Measurements from ENCODE around the gene CCNI2.

Gene CCNI2

GRCh38 chr5:132737982-132738681 lies 9.1 kb upstream of the CCNI2 start:
- H3K9me3 ChIP-seq (ENCODE audit: control insufficient read depth, low read length), result no peaks in the 10 kb centered on the region
- H3K36me3 ChIP-seq (ENCODE audit: control insufficient read depth, insufficient read depth, low read length), result no peaks in the 10 kb centered on the region
- no peaks in the 10 kb centered on the region for H3K27me3 ChIP-seq (ENCODE audit: control insufficient read depth, insufficient read depth, low read length)
- H3K4me3 ChIP-seq (ENCODE audit: low read length), result no peak overlapping the region
- H3K4me1 ChIP-seq (ENCODE audit: control insufficient read depth, insufficient read depth, low read length), result peaks cover 6% of the 10 kb centered on the region
- H3K9ac ChIP-seq (ENCODE audit: low read length), result peak overlapping the region; percentile 29

- Histone ChIP-seq H3K9ac (ENCODE audit: low read length) (no peak overlapping the region), H3K4me3 (ENCODE audit: low read length) (no peak overlapping the region), H3K9me3 (ENCODE audit: control insufficient read depth, low read length) (no peaks in the 10 kb centered on the region), H3K27me3 (ENCODE audit: control insufficient read depth, insufficient read depth, low read length) (no peaks in the 10 kb centered on the region), H3K36me3 (ENCODE audit: control insufficient read depth, insufficient read depth, low read length) (no peaks in the 10 kb centered on the region), H3K4me1 (ENCODE audit: control insufficient read depth, insufficient read depth, low read length) (peaks cover 6% of the 10 kb centered on the region)
Measured at GRCh38 chr5:132739232-132739631, 8.0 kb upstream of the CCNI2 start.

- H3K9ac ChIP-seq (ENCODE audit: low read length), result no peak overlapping the region
- no peaks in the 10 kb centered on the region for H3K36me3 ChIP-seq (ENCODE audit: control insufficient read depth, insufficient read depth, low read length)
- H3K9me3 ChIP-seq (ENCODE audit: control insufficient read depth, low read length), result no peaks in the 10 kb centered on the region
- H3K27me3 ChIP-seq (ENCODE audit: control insufficient read depth, insufficient read depth, low read length), result peaks cover 7% of the 10 kb centered on the region
- H3K4me3 ChIP-seq (ENCODE audit: low read length), result no peak overlapping the region
- peaks cover 4% of the 10 kb centered on the region for H3K4me1 ChIP-seq (ENCODE audit: control insufficient read depth, insufficient read depth, low read length)
Measured at GRCh38 chr5:132742158-132742557, 5.1 kb upstream of the CCNI2 start.

- no peak overlapping the region for H3K9ac ChIP-seq (ENCODE audit: low read length)
- H3K4me1 ChIP-seq (ENCODE audit: control insufficient read depth, insufficient read depth, low read length), result peaks cover 4% of the 10 kb centered on the region
- H3K27me3 ChIP-seq (ENCODE audit: control insufficient read depth, insufficient read depth, low read length), result peaks cover 7% of the 10 kb centered on the region
- H3K36me3 ChIP-seq (ENCODE audit: control insufficient read depth, insufficient read depth, low read length), result no peaks in the 10 kb centered on the region
- H3K9me3 ChIP-seq (ENCODE audit: control insufficient read depth, low read length), result no peaks in the 10 kb centered on the region
- H3K4me3 ChIP-seq (ENCODE audit: low read length), result no peak overlapping the region
Measured at GRCh38 chr5:132742626-132743025, 4.6 kb upstream of the CCNI2 start.

GRCh38 chr5:132744659-132745058 lies 2.6 kb upstream of the CCNI2 start:
- H3K27me3 ChIP-seq (ENCODE audit: control insufficient read depth, insufficient read depth, low read length), result peaks cover 7% of the 10 kb centered on the region
- no peaks in the 10 kb centered on the region for H3K36me3 ChIP-seq (ENCODE audit: control insufficient read depth, insufficient read depth, low read length)
- no peaks in the 10 kb centered on the region for H3K9me3 ChIP-seq (ENCODE audit: control insufficient read depth, low read length)
- H3K4me3 ChIP-seq (ENCODE audit: low read length), result no peak overlapping the region
- H3K9ac ChIP-seq (ENCODE audit: low read length), result no peak overlapping the region
- H3K4me1 ChIP-seq (ENCODE audit: control insufficient read depth, insufficient read depth, low read length), result peaks cover 7% of the 10 kb centered on the region

GRCh38 chr5:132746592-132746953 lies 653 bp upstream of the CCNI2 start:
- Histone ChIP-seq H3K4me3 (ENCODE audit: low read length) (peak overlapping the region; percentile 63), H3K27me3 (ENCODE audit: control insufficient read depth, insufficient read depth, low read length) (peaks cover 7% of the 10 kb centered on the region), H3K9ac (ENCODE audit: low read length) (no peak overlapping the region)

GRCh38 chr5:132747616-132748440 lies 602 bp downstream of the CCNI2 start:
- H3K27me3 ChIP-seq (ENCODE audit: control insufficient read depth, insufficient read depth, low read length), result peaks cover 7% of the 10 kb centered on the region
- H3K4me1 ChIP-seq (ENCODE audit: control insufficient read depth, insufficient read depth, low read length), result peaks cover 7% of the 10 kb centered on the region

More at GRCh38 chr5:132746592-132746953, 653 bp upstream of the CCNI2 start:
- Histone ChIP-seq H3K36me3 (ENCODE audit: control insufficient read depth, insufficient read depth, low read length) (no peaks in the 10 kb centered on the region), H3K9me3 (ENCODE audit: control insufficient read depth, low read length) (no peaks in the 10 kb centered on the region), H3K4me1 (ENCODE audit: control insufficient read depth, insufficient read depth, low read length) (peaks cover 7% of the 10 kb centered on the region)

GRCh38 chr5:132748522-132749000 lies 1.3 kb downstream of the CCNI2 start:
- H3K4me3 ChIP-seq (ENCODE audit: low read length), result no peak overlapping the region
- no peaks in the 10 kb centered on the region for H3K9me3 ChIP-seq (ENCODE audit: control insufficient read depth, low read length)
- peaks cover 7% of the 10 kb centered on the region for H3K4me1 ChIP-seq (ENCODE audit: control insufficient read depth, insufficient read depth, low read length)
- peak overlapping the region; percentile 53 for H3K9ac ChIP-seq (ENCODE audit: low read length)
- H3K36me3 ChIP-seq (ENCODE audit: control insufficient read depth, insufficient read depth, low read length), result no peaks in the 10 kb centered on the region
- peaks cover 7% of the 10 kb centered on the region for H3K27me3 ChIP-seq (ENCODE audit: control insufficient read depth, insufficient read depth, low read length)

More at GRCh38 chr5:132747616-132748440, 602 bp downstream of the CCNI2 start:
- H3K4me3 ChIP-seq (ENCODE audit: low read length), result peak overlapping the region; percentile 63
- no peaks in the 10 kb centered on the region for H3K36me3 ChIP-seq (ENCODE audit: control insufficient read depth, insufficient read depth, low read length)
- peak overlapping the region; percentile 53 for H3K9ac ChIP-seq (ENCODE audit: low read length)
- no peaks in the 10 kb centered on the region for H3K9me3 ChIP-seq (ENCODE audit: control insufficient read depth, low read length)

- H3K4me1 ChIP-seq (ENCODE audit: control insufficient read depth, insufficient read depth, low read length), result peaks cover 7% of the 10 kb centered on the region
- H3K27me3 ChIP-seq (ENCODE audit: control insufficient read depth, insufficient read depth, low read length), result peaks cover 7% of the 10 kb centered on the region
- no peak overlapping the region for H3K9ac ChIP-seq (ENCODE audit: low read length)
- no peak overlapping the region for H3K4me3 ChIP-seq (ENCODE audit: low read length)
- no peaks in the 10 kb centered on the region for H3K36me3 ChIP-seq (ENCODE audit: control insufficient read depth, insufficient read depth, low read length)
- H3K9me3 ChIP-seq (ENCODE audit: control insufficient read depth, low read length), result no peaks in the 10 kb centered on the region
Measured at GRCh38 chr5:132749506-132749905, 2.3 kb downstream of the CCNI2 start.

GRCh38 chr5:132750471-132751230 lies 3.4 kb downstream of the CCNI2 start:
- Histone ChIP-seq H3K27me3 (ENCODE audit: control insufficient read depth, insufficient read depth, low read length) (peaks cover 4% of the 10 kb centered on the region), H3K4me3 (ENCODE audit: low read length) (no peak overlapping the region), H3K9ac (ENCODE audit: low read length) (no peak overlapping the region), H3K4me1 (ENCODE audit: control insufficient read depth, insufficient read depth, low read length) (peaks cover 7% of the 10 kb centered on the region), H3K36me3 (ENCODE audit: control insufficient read depth, insufficient read depth, low read length) (no peaks in the 10 kb centered on the region), H3K9me3 (ENCODE audit: control insufficient read depth, low read length) (no peaks in the 10 kb centered on the region)

- Histone ChIP-seq H3K9ac (ENCODE audit: low read length) (no peak overlapping the region), H3K9me3 (ENCODE audit: control insufficient read depth, low read length) (no peaks in the 10 kb centered on the region), H3K4me3 (ENCODE audit: low read length) (no peak overlapping the region), H3K4me1 (ENCODE audit: control insufficient read depth, insufficient read depth, low read length) (peaks cover 7% of the 10 kb centered on the region), H3K27me3 (ENCODE audit: control insufficient read depth, insufficient read depth, low read length) (no peaks in the 10 kb centered on the region), H3K36me3 (ENCODE audit: control insufficient read depth, insufficient read depth, low read length) (no peaks in the 10 kb centered on the region)
Measured at GRCh38 chr5:132751444-132751843, 4.2 kb downstream of the CCNI2 start.
